CD4-positive, alpha-beta memory T cell (primary cell): ENCODE data around the gene SLC7A11. TPM values are rescaled to one million over a fixed set of nuclear protein-coding genes. Genes with fewer than 3 reads are reported as not detected.
"Not testable (repeated sequence)": the region's sequence is repeated elsewhere in the genome, so short reads cannot be mapped to it uniquely, and the experiment has no call there.

Experiments
- CTCF ChIA-PET: fragments of 350-600 bp; sonication (Branson Sonifier 250); formaldehyde crosslinking; loops from one replicate; lab custom pipeline; 2021; ENCODE audit warnings: inconsistent platforms; ENCODE audit not compliant: partially characterized antibody; lab: Charles Lee
- POLR2A ChIA-PET: fragments of 350-600 bp; sonication (Branson Sonifier 250); formaldehyde crosslinking; loops from one replicate; lab custom pipeline; 2021; ENCODE audit not compliant: partially characterized antibody; lab: Charles Lee
- DNase-seq, 5 donors: peaks; one replicate each; pipeline versions ENCODE4 v3.0.0 to v3.0.0-alpha.2; 2020 to 2022; ENCODE audit warnings: mixed read lengths in 1 of 5
- H3K27ac ChIP-seq: one replicate; pipeline ENCODE4 v1.7.0; 2013; ENCODE audit warnings: low read depth, low read length
- H3K27me3 ChIP-seq: 2 replicates; pipeline ENCODE4 v1.7.0; 2013; ENCODE audit warnings: mild to moderate bottlenecking, low read length, moderate library complexity; ENCODE audit not compliant: insufficient read depth
- H3K36me3 ChIP-seq: 2 replicates; pipeline ENCODE4 v1.7.0; 2013; ENCODE audit warnings: mild to moderate bottlenecking, low read length, moderate library complexity; ENCODE audit not compliant: insufficient read depth
- H3K4me1 ChIP-seq: 2 replicates; pipeline ENCODE4 v1.7.0; 2013; ENCODE audit warnings: mild to moderate bottlenecking, low read length, moderate library complexity; ENCODE audit not compliant: insufficient read depth
- H3K4me3 ChIP-seq, 2 donors: one replicate each; pipeline ENCODE4 v1.7.0; 2013; ENCODE audit warnings: low read length in 2 of 2, mild to moderate bottlenecking in 1 of 2
- H3K9me3 ChIP-seq, 2 donors: one replicate each; pipeline ENCODE4 v1.7.0; 2013; ENCODE audit warnings: low read length in 2 of 2, control low read depth in 1 of 2; ENCODE audit not compliant: control insufficient read depth in 1 of 2
- H3K27ac Mint-ChIP-seq, 7 donors: one replicate each; pipeline ENCODE4 v1.8.0; 2020 to 2021; ENCODE audit warnings: mixed read lengths in 7 of 7, mild to moderate bottlenecking in 6 of 7, inconsistent platforms in 3 of 7, moderate library complexity in 3 of 7
- H3K27me3 Mint-ChIP-seq, 2 donors: one replicate each; pipeline ENCODE4 v1.8.0; 2020 to 2021; ENCODE audit warnings: mixed read lengths in 2 of 2
- H3K36me3 Mint-ChIP-seq, 2 donors: one replicate each; pipeline ENCODE4 v1.8.0; 2020 to 2021; ENCODE audit warnings: mixed read lengths in 2 of 2, inconsistent platforms in 1 of 2, mild to moderate bottlenecking in 1 of 2
- H3K4me1 Mint-ChIP-seq, 4 donors: one replicate each; pipeline ENCODE4 v1.8.0; 2020 to 2021; ENCODE audit warnings: mixed read lengths in 4 of 4, mild to moderate bottlenecking in 1 of 4
- H3K4me3 Mint-ChIP-seq, 8 donors: one replicate each; pipeline ENCODE4 v1.8.0; 2020 to 2021; ENCODE audit warnings: mixed read lengths in 8 of 8, mild to moderate bottlenecking in 7 of 8, moderate library complexity in 6 of 8, inconsistent platforms in 3 of 8
- H3K9me3 Mint-ChIP-seq, 8 donors: one replicate each; pipeline ENCODE4 v1.8.0; 2020 to 2021; ENCODE audit warnings: mixed read lengths in 8 of 8, mild to moderate bottlenecking in 5 of 8, inconsistent platforms in 3 of 8, moderate library complexity in 1 of 8
- intact Hi-C: fragments of 100-400 bp; cut with micrococcal nuclease; formaldehyde crosslinking; loops from one replicate; pipeline ENCODE4 v1.15.1; 2023
- polyA plus RNA-seq, 2 donors: library from polyadenylated mRNA; unstranded; fragments of 300-500 nt; fragmentation: Illumina TruSeq; gene quantifications; one replicate each; pipeline ENCODE4 v1.2.3, GENCODE V29; 2021
- total RNA-seq, 2 experiments: library from RNA; stranded (reverse); gene quantifications; one replicate each; pipeline ENCODE4 v1.2.3, GENCODE V29; 2021

Gene SLC7A11
- total and polyA plus RNA-seq, 4 experiments from 2014 or later, result 0.78 to 0.93 TPM; not detected in 2

DNA sequence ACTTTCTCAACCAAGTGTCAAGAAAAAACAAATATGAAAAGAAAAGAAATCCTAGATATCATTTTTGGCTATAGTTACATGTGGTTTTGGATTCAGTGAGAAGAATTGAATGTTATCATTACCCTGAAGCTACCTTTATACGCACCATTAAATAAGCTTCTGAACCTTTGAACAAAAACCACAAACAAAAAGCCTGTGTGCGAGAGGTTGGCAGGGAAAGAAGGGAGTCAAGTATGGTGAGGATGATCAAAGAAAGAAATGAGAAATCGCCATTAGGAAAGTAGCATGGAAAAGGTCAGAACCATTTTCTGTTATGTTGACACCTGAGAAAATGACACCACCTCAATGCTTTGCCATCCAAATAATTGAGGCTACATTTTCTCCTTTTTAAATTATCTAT, 1.2 kb upstream of the SLC7A11 start:
- Mint-ChIP-seq H3K36me3 (no peaks in the 10 kb centered on the region), H3K27me3 (no peaks in the 10 kb centered on the region), H3K4me1 (peaks cover 4 to 12% (median 7%) of the 10 kb centered on the region in 4 donors), H3K4me3 (peak overlapping the region in 1 of 8 donors; percentile 45), H3K27ac (no peak overlapping the region), H3K9me3 (no peaks in the 10 kb centered on the region)
- Histone ChIP-seq H3K27ac (no peak overlapping the region), H3K27me3 (no peaks in the 10 kb centered on the region), H3K4me1 (peaks cover 6% of the 10 kb centered on the region), H3K9me3 (no peaks in the 10 kb centered on the region), H3K36me3 (no peaks in the 10 kb centered on the region), H3K4me3 (no peak overlapping the region)
- no peak for DNase-seq
- CTCF ChIA-PET, result no interaction called here
- POLR2A ChIA-PET, result no interaction called here
- intact Hi-C loops, result no loop called here

DNA sequence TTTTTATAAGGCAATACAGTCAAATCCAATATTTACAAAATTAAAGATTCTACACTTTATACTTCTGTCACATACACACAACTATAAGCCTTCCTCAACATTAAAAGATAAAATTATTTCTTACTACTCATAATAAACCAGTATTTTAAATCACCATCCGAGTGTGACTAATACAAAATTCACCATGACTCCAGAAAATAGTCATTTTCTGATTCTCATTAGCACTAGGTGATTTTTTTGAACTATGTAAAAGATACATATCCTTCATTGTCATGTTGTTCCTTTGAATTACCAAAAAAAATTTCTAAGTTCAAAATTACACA, 646 bp upstream of the SLC7A11 start:
- H3K4me1 ChIP-seq, result peaks cover 6% of the 10 kb centered on the region
- Mint-ChIP-seq H3K36me3 (no peaks in the 10 kb centered on the region), H3K4me3 (peak overlapping the region in 2 of 8 donors; percentile 35 to 77), H3K9me3 (no peaks in the 10 kb centered on the region), H3K27me3 (no peaks in the 10 kb centered on the region), H3K27ac (no peak overlapping the region), H3K4me1 (peaks cover 4 to 12% (median 7%) of the 10 kb centered on the region in 4 donors)
- intact Hi-C loops, result no loop called here
- ChIA-PET CTCF (no interaction called here), POLR2A (no interaction called here)
- no peaks in the 10 kb centered on the region for H3K36me3 ChIP-seq
- no peak for DNase-seq
- no peaks in the 10 kb centered on the region for H3K9me3 ChIP-seq
- no peaks in the 10 kb centered on the region for H3K27me3 ChIP-seq
- H3K4me3 ChIP-seq, result no peak overlapping the region
- no peak overlapping the region for H3K27ac ChIP-seq

DNA sequence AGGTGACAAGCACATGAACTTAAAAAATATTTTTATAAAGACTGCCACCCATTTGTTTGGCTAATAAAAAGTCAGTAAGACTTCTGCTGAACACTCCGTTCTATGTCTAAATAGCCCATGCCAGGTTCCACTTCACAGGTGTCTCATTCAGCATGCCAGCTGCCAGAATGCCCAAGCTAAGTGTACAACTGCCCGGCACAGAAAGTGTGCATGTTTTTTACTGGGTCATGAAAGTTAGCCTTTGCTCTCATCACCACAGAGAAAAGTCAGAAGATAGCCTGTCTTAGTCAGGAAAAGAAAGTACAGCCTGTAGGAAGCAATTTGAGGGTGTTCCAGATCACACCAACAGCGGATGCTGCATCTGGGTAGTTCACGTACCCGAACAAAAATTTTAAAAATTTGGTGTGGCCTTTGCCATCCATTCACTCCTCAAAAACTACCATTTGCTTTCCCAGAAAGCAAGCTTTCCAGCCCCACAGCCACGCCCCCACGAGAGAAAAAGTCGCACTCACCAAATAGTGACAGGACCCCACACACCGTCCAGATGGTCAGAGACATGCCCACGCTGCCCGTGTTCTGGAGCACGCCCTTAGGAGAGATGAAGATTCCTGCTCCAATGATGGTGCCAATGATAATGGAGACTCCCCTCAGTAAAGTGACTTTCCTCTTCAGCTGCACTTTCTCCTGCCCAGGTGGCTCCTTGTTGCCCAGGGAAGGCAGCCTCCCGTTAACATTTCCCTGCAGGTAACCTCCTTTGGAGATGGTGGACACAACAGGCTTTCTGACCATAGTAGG, 671 bp downstream of the SLC7A11 start:
- Mint-ChIP-seq H3K9me3 (peaks cover 0 to 3% (median 0%) of the 10 kb centered on the region in 8 donors), H3K36me3 (no peaks in the 10 kb centered on the region), H3K4me3 (peak overlapping the region in 7 of 8 donors; percentile 21 to 79 (median 73)), H3K4me1 (peaks cover 4 to 12% (median 7%) of the 10 kb centered on the region in 4 donors), H3K27me3 (no peaks in the 10 kb centered on the region), H3K27ac (peak overlapping the region in 1 of 7 donors; percentile 44)
- ChIA-PET CTCF (no interaction called here), POLR2A (no interaction called here)
- H3K4me1 ChIP-seq, result peaks cover 6% of the 10 kb centered on the region
- H3K27ac ChIP-seq, result no peak overlapping the region
- no peak for DNase-seq
- no peaks in the 10 kb centered on the region for H3K9me3 ChIP-seq
- no peaks in the 10 kb centered on the region for H3K36me3 ChIP-seq
- H3K4me3 ChIP-seq, result peak overlapping the region in 1 of 2 donors; percentile 22
- H3K27me3 ChIP-seq, result no peaks in the 10 kb centered on the region
- intact Hi-C loops, result no loop called here

DNA sequence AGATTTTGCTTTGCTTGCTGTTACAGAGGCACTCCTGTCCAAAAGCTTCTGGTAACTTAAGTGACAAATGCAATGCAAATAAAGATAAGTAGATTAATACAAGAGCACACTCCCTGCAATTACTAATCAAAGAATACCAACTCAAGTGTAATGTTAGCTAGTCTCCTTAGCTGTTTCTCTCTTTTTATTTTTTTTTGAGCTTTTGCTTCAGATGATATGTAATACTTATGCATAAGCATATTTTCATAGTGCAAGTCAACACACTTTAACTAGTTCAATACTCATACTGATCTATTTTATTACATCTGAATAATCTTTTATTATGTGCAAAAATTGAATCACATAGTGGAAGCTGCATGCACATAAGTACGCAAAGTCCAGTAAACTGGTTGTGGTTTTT, 2.7 kb downstream of the SLC7A11 start:
- intact Hi-C loops, result no loop called here
- H3K27me3 Mint-ChIP-seq, result no peaks in the 10 kb centered on the region
- peaks cover 4 to 12% (median 7%) of the 10 kb centered on the region in 4 donors for H3K4me1 Mint-ChIP-seq
- POLR2A ChIA-PET, result no interaction called here
- CTCF ChIA-PET, result no interaction called here
- no peaks in the 10 kb centered on the region for H3K36me3 Mint-ChIP-seq
- Histone ChIP-seq H3K4me3 (no peak overlapping the region), H3K4me1 (peaks cover 6% of the 10 kb centered on the region), H3K9me3 (no peaks in the 10 kb centered on the region), H3K27ac (no peak overlapping the region), H3K36me3 (no peaks in the 10 kb centered on the region), H3K27me3 (no peaks in the 10 kb centered on the region)
- no peak overlapping the region for H3K27ac Mint-ChIP-seq
- H3K4me3 Mint-ChIP-seq, result no peak overlapping the region
- peaks cover 0 to 4% (median 0%) of the 10 kb centered on the region in 8 donors for H3K9me3 Mint-ChIP-seq
- no peak for DNase-seq

DNA sequence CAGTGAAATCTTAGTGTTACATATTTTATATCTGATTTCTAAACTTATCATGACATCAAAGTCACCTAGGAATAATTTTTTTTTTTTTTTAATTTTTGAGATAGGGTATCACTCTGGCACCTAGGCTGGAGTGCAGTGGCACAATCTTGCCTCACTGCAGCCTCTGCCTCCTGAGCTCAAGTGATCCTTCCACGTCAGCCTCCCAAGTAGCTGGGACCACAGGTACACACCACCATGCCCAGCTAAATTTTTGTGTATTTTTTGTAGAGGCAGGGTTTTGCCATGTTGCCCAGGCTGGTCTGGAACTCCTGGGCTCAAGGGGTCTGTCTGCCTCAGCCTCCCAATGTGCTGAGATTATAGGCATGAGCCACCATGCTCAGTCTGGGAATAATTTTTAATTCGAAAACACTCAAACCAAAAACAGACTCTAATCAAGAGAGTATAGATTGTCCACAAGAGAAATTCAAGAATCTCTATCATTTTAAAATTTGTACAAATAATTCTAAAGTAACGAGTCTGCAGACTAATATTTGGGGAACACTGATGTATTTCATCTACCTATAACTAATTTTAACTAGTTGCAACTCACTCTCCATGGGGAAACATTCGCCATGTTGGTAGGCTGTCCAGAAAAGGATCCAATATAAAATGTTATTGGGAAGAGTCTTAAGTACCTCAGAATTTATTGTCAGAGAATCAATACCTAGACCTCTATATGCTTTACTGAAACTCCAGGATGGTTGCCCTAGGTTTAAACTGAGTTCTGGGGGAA, 3.4 kb downstream of the SLC7A11 start:
- peaks cover 4 to 12% (median 7%) of the 10 kb centered on the region in 4 donors for H3K4me1 Mint-ChIP-seq
- Histone ChIP-seq H3K4me1 (peaks cover 6% of the 10 kb centered on the region), H3K27me3 (no peaks in the 10 kb centered on the region), H3K9me3 (no peaks in the 10 kb centered on the region), H3K4me3 (no peak overlapping the region), H3K27ac (no peak overlapping the region), H3K36me3 (no peaks in the 10 kb centered on the region)
- no peaks in the 10 kb centered on the region for H3K36me3 Mint-ChIP-seq
- H3K4me3 Mint-ChIP-seq, result no peak overlapping the region
- intact Hi-C loops, result no loop called here
- no peak for DNase-seq
- H3K9me3 Mint-ChIP-seq, result peaks cover 0 to 4% (median 0%) of the 10 kb centered on the region in 8 donors
- ChIA-PET POLR2A (no interaction called here), CTCF (no interaction called here)
- no peaks in the 10 kb centered on the region for H3K27me3 Mint-ChIP-seq
- H3K27ac Mint-ChIP-seq, result peak overlapping the region in 1 of 7 donors; percentile 8

DNA sequence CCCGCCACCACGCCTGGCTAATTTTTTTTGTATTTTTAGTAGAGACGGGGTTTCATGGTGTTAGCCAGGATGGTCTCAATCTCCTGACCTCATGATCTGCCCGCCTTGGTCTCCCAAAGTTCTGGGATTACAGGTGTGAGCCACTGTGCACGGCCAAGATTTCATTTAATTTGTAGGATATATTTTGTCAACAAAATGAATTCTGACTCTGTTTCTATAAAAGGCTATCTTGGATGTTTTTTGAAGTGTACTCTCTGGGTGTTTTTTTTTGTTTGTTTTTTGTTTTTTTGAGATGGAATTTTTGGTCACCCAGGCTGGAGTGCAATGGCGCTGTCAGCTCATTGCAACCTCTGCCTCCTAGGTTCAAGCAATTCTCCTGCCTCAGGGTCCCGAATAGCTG, 5.0 kb downstream of the SLC7A11 start:
- H3K4me3 ChIP-seq, H3K4me3 Mint-ChIP-seq, POLR2A ChIA-PET, H3K27ac ChIP-seq, H3K4me1 Mint-ChIP-seq, CTCF ChIA-PET, intact Hi-C loops, H3K27me3 Mint-ChIP-seq, H3K36me3 Mint-ChIP-seq, H3K9me3 Mint-ChIP-seq, H3K4me1 ChIP-seq, DNase-seq, H3K9me3 ChIP-seq, H3K27me3 ChIP-seq, H3K27ac Mint-ChIP-seq, H3K36me3 ChIP-seq: not testable (repeated sequence)

DNA sequence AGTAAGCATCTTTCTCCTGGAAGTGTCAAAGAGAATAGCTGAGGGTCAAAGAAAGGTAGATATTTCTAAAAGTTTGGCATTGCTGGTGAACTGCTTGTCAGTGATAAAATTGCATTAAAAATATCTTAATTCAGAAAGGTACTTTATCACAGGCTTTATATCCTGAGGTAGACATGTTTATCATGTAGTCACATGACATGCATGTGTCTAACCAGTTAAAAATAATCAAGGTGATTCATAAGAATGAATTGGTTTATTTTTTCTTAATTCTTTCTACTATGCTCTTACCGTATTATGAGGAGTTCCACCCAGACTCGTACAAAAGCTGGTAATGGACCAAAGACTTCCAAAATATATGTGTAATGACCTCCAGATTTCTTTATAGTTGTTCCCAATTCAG, 6.1 kb downstream of the SLC7A11 start:
- H3K27ac ChIP-seq, result no peak overlapping the region
- H3K9me3 Mint-ChIP-seq, result peaks cover 0 to 4% (median 0%) of the 10 kb centered on the region in 8 donors
- CTCF ChIA-PET, result no interaction called here
- H3K36me3 ChIP-seq, result no peaks in the 10 kb centered on the region
- H3K9me3 ChIP-seq, result no peaks in the 10 kb centered on the region
- H3K36me3 Mint-ChIP-seq, result no peaks in the 10 kb centered on the region
- H3K4me1 ChIP-seq, result no peaks in the 10 kb centered on the region
- no peak overlapping the region for H3K27ac Mint-ChIP-seq
- H3K4me1 Mint-ChIP-seq, result no peaks in the 10 kb centered on the region
- H3K4me3 Mint-ChIP-seq, result no peak overlapping the region
- POLR2A ChIA-PET, result no interaction called here
- H3K27me3 Mint-ChIP-seq, result no peaks in the 10 kb centered on the region
- intact Hi-C loops, result no loop called here
- DNase-seq, result no peak
- H3K4me3 ChIP-seq, result no peak overlapping the region
- H3K27me3 ChIP-seq, result no peaks in the 10 kb centered on the region
